ENCODE results near the gene HAPLN3.

- TF ChIP-seq POLR2A (IDR thresholded peaks at IDR 0.05) (no peak), CTCF (IDR thresholded peaks at IDR 0.05) (no peak)
These were observed 59.7 kb downstream of the HAPLN3 start for GRCh38 chr15:88835646-88836045.
